ENCODE data around the gene MAST2.
A peak's percentile ranks its signal among the peaks of the same experiment; 100 is the strongest.

MAST2 gene

GRCh38 chr1:46026531-46026930 is 223.1 kb downstream of the MAST2 start:
- Histone ChIP-seq H3K4me2 (no peak overlapping the region), H3K4me3 (no peak overlapping the region), H3K27ac (no peak overlapping the region), H3K27me3 (no peaks in the 10 kb centered on the region), H4K20me1 (peaks cover 0 to 16% (median 0%) of the 10 kb centered on the region in 11 experiments; a peak in 2 of 22 replicates), H3K36me3 (peaks cover 39 to 87% (median 72%) of the 10 kb centered on the region in 11 experiments), H3K9ac (no peak overlapping the region), H3K4me1 (no peaks in the 10 kb centered on the region), H3K9me3 (replicated peaks in 1 of 11) (no peaks in the 10 kb centered on the region)
- TF ChIP-seq Cebpa-rat (IDR thresholded peaks at IDR 0.05), result no peak

- peaks cover 0 to 17% (median 0%) of the 10 kb centered on the region in 11 experiments; a peak in 2 of 22 replicates for H4K20me1 ChIP-seq
- H3K9me3 ChIP-seq (replicated peaks in 1 of 11), result no peaks in the 10 kb centered on the region
- H3K27me3 ChIP-seq, result no peaks in the 10 kb centered on the region
- H3K9ac ChIP-seq, result no peak overlapping the region
- H3K36me3 ChIP-seq, result peaks cover 40 to 86% (median 72%) of the 10 kb centered on the region in 11 experiments
- no peak overlapping the region for H3K4me2 ChIP-seq
- no peak for TF ChIP-seq Cebpa-rat (IDR thresholded peaks at IDR 0.05)
- H3K4me3 ChIP-seq, result no peak overlapping the region
- no peaks in the 10 kb centered on the region for H3K4me1 ChIP-seq
- no peak overlapping the region for H3K27ac ChIP-seq
Observed at GRCh38 chr1:46027788-46028573, 224.6 kb downstream of the MAST2 start.

GRCh38 chr1:46030074-46030870 is 226.9 kb downstream of the MAST2 start:
- peaks cover 0 to 25% (median 0%) of the 10 kb centered on the region in 11 experiments; a peak in 3 of 22 replicates for H4K20me1 ChIP-seq
- no peaks in the 10 kb centered on the region for H3K4me1 ChIP-seq
- H3K27me3 ChIP-seq, result no peaks in the 10 kb centered on the region
- H3K36me3 ChIP-seq, result peaks cover 25 to 86% (median 66%) of the 10 kb centered on the region in 11 experiments; a peak in 21 of 22 replicates
- no peak overlapping the region for H3K4me2 ChIP-seq
- H3K9me3 ChIP-seq (replicated peaks in 1 of 11), result no peaks in the 10 kb centered on the region
- H3K9ac ChIP-seq, result no peak overlapping the region
- no peak overlapping the region for H3K4me3 ChIP-seq
- no peak for TF ChIP-seq Cebpa-rat (IDR thresholded peaks at IDR 0.05)
- no peak overlapping the region for H3K27ac ChIP-seq

- no peaks in the 10 kb centered on the region for H3K9me3 ChIP-seq (replicated peaks in 1 of 11)
Observed at GRCh38 chr1:46030876-46031660, 227.7 kb downstream of the MAST2 start.

GRCh38 chr1:46034601-46035516 is 231.4 kb downstream of the MAST2 start:
- Histone ChIP-seq H4K20me1 (peaks cover 0 to 27% (median 6%) of the 10 kb centered on the region in 11 experiments; a peak in 7 of 22 replicates), H3K4me3 (no peak overlapping the region), H3K9me3 (replicated peaks in 1 of 11) (no peaks in the 10 kb centered on the region), H3K9ac (no peak overlapping the region), H3K27ac (peak overlapping the region in 1 of 11 experiments; percentile 7; a peak in 3 of 22 replicates), H3K36me3 (peaks cover 28 to 84% (median 68%) of the 10 kb centered on the region in 11 experiments; a peak in 20 of 22 replicates), H3K27me3 (no peaks in the 10 kb centered on the region), H3K4me1 (peaks cover 0 to 19% (median 3%) of the 10 kb centered on the region in 10 experiments; a peak in 8 of 20 replicates), H3K4me2 (no peak overlapping the region)
- no peak for TF ChIP-seq Cebpa-rat (IDR thresholded peaks at IDR 0.05)

More at GRCh38 chr1:46030876-46031660, 227.7 kb downstream of the MAST2 start:
- H4K20me1 ChIP-seq, result peaks cover 0 to 27% (median 0%) of the 10 kb centered on the region in 11 experiments; a peak in 3 of 22 replicates
- no peak for TF ChIP-seq Cebpa-rat (IDR thresholded peaks at IDR 0.05)
- H3K9ac ChIP-seq, result no peak overlapping the region
- peaks cover 25 to 90% (median 68%) of the 10 kb centered on the region in 11 experiments; a peak in 21 of 22 replicates for H3K36me3 ChIP-seq
- no peaks in the 10 kb centered on the region for H3K4me1 ChIP-seq
- H3K4me3 ChIP-seq, result no peak overlapping the region
- no peak overlapping the region for H3K4me2 ChIP-seq
- H3K27ac ChIP-seq, result no peak overlapping the region
- H3K27me3 ChIP-seq, result no peaks in the 10 kb centered on the region

- Histone ChIP-seq H3K9me3 (replicated peaks in 1 of 11) (no peaks in the 10 kb centered on the region), H3K27ac (no peak overlapping the region), H3K4me1 (peaks cover 4 to 37% (median 15%) of the 10 kb centered on the region in 10 experiments), H3K36me3 (peaks cover 14 to 82% (median 67%) of the 10 kb centered on the region in 11 experiments; a peak in 21 of 22 replicates), H3K27me3 (no peaks in the 10 kb centered on the region), H3K4me3 (no peak overlapping the region), H3K4me2 (peak overlapping the region in 2 of 11 experiments; percentile 8 to 49; a peak in 3 of 22 replicates), H4K20me1 (peaks cover 0 to 11% (median 6%) of the 10 kb centered on the region in 11 experiments; a peak in 7 of 22 replicates), H3K9ac (peak overlapping the region in 2 of 11 experiments; percentile 2 to 15; a peak in 1 of 22 replicates)
- no peak for TF ChIP-seq Cebpa-rat (IDR thresholded peaks at IDR 0.05)
Observed at GRCh38 chr1:46036894-46037839, 233.8 kb downstream of the MAST2 start.

- Histone ChIP-seq H3K9ac (no peak overlapping the region), H3K4me2 (peak overlapping the region in 2 of 11 experiments; percentile 9 to 33; a peak in 2 of 22 replicates), H3K27me3 (no peaks in the 10 kb centered on the region), H3K27ac (peak overlapping the region in 1 of 11 experiments; percentile 23; a peak in 1 of 22 replicates), H3K4me3 (no peak overlapping the region), H3K36me3 (peaks cover 0 to 87% (median 67%) of the 10 kb centered on the region in 11 experiments; a peak in 21 of 22 replicates), H3K9me3 (replicated peaks in 1 of 11) (no peaks in the 10 kb centered on the region), H3K4me1 (peaks cover 28 to 62% (median 37%) of the 10 kb centered on the region in 10 experiments), H4K20me1 (peaks cover 0 to 20% (median 6%) of the 10 kb centered on the region in 11 experiments; a peak in 9 of 22 replicates)
- no peak for TF ChIP-seq Cebpa-rat (IDR thresholded peaks at IDR 0.05)
Observed at GRCh38 chr1:46039571-46040052, 236.2 kb downstream of the MAST2 start.

Measured in BLaER1 treated with 17β-estradiol and CSF1 and Interleukin-3, amounts not matched to agents 10 nM and 100 nM (cell line).